SK-N-MC (cell line): ENCODE data around the gene CYP3A4.
"Not testable (repeated sequence)": the region's sequence is repeated elsewhere in the genome, so short reads cannot be mapped to it uniquely, and the experiment has no call there.

ENCODE experiments used
- DNase-seq: peaks from one replicate; pipeline ENCODE4 v3.0.0-alpha.2; 2011; ENCODE audit warnings: low read depth, low spot score
- H3K27ac ChIP-seq: fragments of 200-600 bp; sonication (generic); 2 replicates; pipeline ENCODE4 v1.5.1; 2016; ENCODE audit warnings: mixed run types
- H3K36me3 ChIP-seq: fragments of 200-600 bp; sonication (generic); 2 replicates; pipeline ENCODE4 v1.6.1; 2017; ENCODE audit warnings: antibody characterized with exemption, low read length, mixed read lengths; ENCODE audit not compliant: insufficient read depth
- H3K4me3 ChIP-seq: fragments of 200-600 bp; sonication (generic); 2 replicates; pipeline ENCODE4 v1.5.1; 2016
- H3K9ac ChIP-seq: fragments of 200-600 bp; sonication (generic); 2 replicates; pipeline ENCODE4 v1.8.0; 2017; ENCODE audit warnings: mixed run types, mixed read lengths; ENCODE audit not compliant: insufficient read length
- H3K9me3 ChIP-seq: fragments of 200-600 bp; sonication (generic); 2 replicates; pipeline ENCODE4 v1.6.1; 2017; ENCODE audit warnings: low read depth, mild to moderate bottlenecking, antibody characterized with exemption, low read length, moderate library complexity, mixed read lengths
- EZH2 ChIP-seq: fragments of 200-600 bp; sonication (generic); IDR thresholded peaks from one replicate; pipeline ENCODE4 v1.6.1; 2017; ENCODE audit warnings: antibody characterized with exemption
- FOXP2 ChIP-seq: optimal IDR thresholded peaks from 2 replicates; pipeline ENCODE3; 2011; ENCODE audit warnings: mild to moderate bottlenecking, moderate library complexity; ENCODE audit not compliant: insufficient read depth; ENCODE audit errors: extremely low read length, control extremely low read depth
- POLR2AphosphoS5 ChIP-seq: IDR thresholded peaks from 2 replicates; pipeline ENCODE4 v1.6.1; 2012; ENCODE audit warnings: mild to moderate bottlenecking, low read depth, low read length, borderline replicate concordance

CYP3A4 gene

GRCh38 chr7:99788554-99788953 lies 4.6 kb upstream of the CYP3A4 start:
- H3K27ac ChIP-seq: no peak overlapping the region

GRCh38 chr7:99786726-99787335 lies 2.8 kb upstream of the CYP3A4 start:
- TF ChIP-seq FOXP2: no peak
- no peak for TF ChIP-seq EZH2
- no peak for TF ChIP-seq POLR2AphosphoS5
- Histone ChIP-seq H3K9me3 (no peaks in the 10 kb centered on the region), H3K4me3 (no peak overlapping the region), H3K9ac (no peak overlapping the region), H3K36me3 (no peaks in the 10 kb centered on the region), H3K27ac (no peak overlapping the region)
- DNase-seq: no peak

More at GRCh38 chr7:99788554-99788953, 4.6 kb upstream of the CYP3A4 start:
- no peaks in the 10 kb centered on the region for H3K9me3 ChIP-seq
- no peak for TF ChIP-seq POLR2AphosphoS5
- no peak for TF ChIP-seq EZH2
- no peak for TF ChIP-seq FOXP2
- no peak overlapping the region for H3K4me3 ChIP-seq
- no peak for DNase-seq
- no peaks in the 10 kb centered on the region for H3K36me3 ChIP-seq
- no peak overlapping the region for H3K9ac ChIP-seq

GRCh38 chr7:99785654-99786053 lies 1.7 kb upstream of the CYP3A4 start:
- not testable (repeated sequence) for H3K4me3 ChIP-seq, H3K36me3 ChIP-seq, DNase-seq, H3K27ac ChIP-seq, H3K9me3 ChIP-seq, H3K9ac ChIP-seq

GRCh38 chr7:99782012-99782953 lies 1.7 kb downstream of the CYP3A4 start:
- Histone ChIP-seq H3K4me3 (no peak overlapping the region), H3K36me3 (no peaks in the 10 kb centered on the region), H3K9me3 (no peaks in the 10 kb centered on the region), H3K27ac (no peak overlapping the region), H3K9ac (no peak overlapping the region)
- no peak for TF ChIP-seq FOXP2
- no peak for TF ChIP-seq POLR2AphosphoS5
- no peak for TF ChIP-seq EZH2
- DNase-seq: no peak

- no peak for DNase-seq
- Histone ChIP-seq H3K36me3 (no peaks in the 10 kb centered on the region), H3K9me3 (no peaks in the 10 kb centered on the region), H3K27ac (no peak overlapping the region), H3K9ac (no peak overlapping the region), H3K4me3 (no peak overlapping the region)
- TF ChIP-seq FOXP2 (no peak), EZH2 (no peak), POLR2AphosphoS5 (no peak)
These were observed 3.4 kb downstream of the CYP3A4 start for GRCh38 chr7:99780588-99780987.

DNA sequence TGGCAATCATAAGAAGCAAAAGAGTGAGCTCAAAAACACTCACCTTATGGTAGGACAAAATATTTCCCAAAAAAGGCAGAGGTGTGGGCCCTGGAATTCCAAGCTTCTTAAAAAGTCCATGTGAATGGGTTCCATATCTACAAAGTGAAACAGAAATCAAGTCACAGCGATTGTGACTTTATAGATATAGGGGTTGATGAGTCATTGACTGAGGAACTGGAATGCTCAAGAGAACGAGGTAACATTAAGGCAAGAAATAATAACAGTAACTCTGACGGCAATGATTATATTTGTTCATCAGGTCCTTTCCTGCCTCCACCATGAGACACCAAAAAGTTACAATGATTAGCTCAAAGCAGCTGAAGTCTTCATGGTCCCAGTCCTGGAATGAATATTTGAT lies 4.0 kb downstream of the CYP3A4 start:
- TF ChIP-seq FOXP2 (no peak), EZH2 (no peak), POLR2AphosphoS5 (no peak)
- H3K27ac ChIP-seq: no peak overlapping the region
- no peak for DNase-seq
- no peak overlapping the region for H3K4me3 ChIP-seq
- H3K9me3 ChIP-seq: no peaks in the 10 kb centered on the region
- H3K36me3 ChIP-seq: no peaks in the 10 kb centered on the region
- H3K9ac ChIP-seq: no peak overlapping the region

DNA sequence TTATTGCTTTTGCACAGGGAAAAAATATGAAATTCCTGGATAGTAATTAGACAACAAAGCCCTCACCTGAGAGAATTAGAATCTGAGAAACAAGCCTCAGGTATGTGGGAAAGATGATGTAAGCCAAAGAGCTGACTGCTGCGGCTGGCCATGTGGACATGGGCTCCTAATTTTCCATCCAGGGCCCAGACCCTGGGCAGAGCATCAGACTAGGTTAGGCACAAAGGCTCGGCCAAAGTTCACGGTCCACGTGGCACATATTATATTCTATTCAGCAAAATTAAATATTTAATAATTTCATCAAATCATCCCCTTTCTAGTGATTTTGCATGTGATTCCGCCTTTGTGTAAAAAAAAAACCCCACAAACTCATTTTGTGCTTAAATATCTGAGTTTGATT lies 5.1 kb downstream of the CYP3A4 start:
- no peak for TF ChIP-seq EZH2
- TF ChIP-seq POLR2AphosphoS5: no peak
- no peak for TF ChIP-seq FOXP2
- Histone ChIP-seq H3K9me3 (no peaks in the 10 kb centered on the region), H3K36me3 (no peaks in the 10 kb centered on the region), H3K27ac (no peak overlapping the region), H3K4me3 (no peak overlapping the region), H3K9ac (no peak overlapping the region)
- no peak for DNase-seq

DNA sequence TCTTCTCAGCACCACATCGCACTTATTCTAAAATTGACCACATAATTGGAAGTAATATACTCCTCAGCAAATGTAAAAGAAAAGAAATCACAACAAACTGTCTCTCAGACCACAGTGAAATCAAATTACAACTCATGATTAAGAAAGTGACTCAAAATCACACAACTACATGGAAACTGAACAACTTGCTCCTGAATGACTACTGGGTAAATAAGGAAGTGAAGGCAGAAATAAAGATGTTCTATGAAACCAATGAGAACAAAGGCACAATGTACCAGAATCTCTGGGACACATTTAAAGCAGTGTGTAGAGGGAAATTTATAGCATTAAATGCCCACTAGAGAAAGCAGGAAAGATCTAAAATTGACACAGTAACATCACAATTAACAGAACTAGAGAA lies 10.6 kb downstream of the CYP3A4 start:
- not testable (repeated sequence) for H3K9ac ChIP-seq, DNase-seq, H3K4me3 ChIP-seq, H3K9me3 ChIP-seq, H3K27ac ChIP-seq, H3K36me3 ChIP-seq

DNA sequence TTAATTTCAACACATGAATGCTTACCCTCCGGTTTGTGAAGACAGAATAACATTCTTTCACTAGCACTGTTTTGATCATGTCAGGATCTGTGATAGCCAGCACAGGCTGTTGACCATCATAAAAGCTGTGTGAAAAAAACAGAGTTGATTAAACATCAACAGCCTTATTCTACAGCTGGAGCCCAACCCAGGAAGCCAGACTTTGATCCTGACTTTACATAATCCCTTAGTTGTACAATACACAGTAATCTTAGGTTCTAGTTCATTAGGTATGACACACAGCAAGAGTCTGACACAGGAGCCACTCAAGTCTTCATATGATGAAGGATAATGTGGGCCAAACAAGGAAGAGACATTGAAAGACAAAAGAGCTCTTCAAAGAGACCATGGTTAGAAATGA lies 11.4 kb downstream of the CYP3A4 start:
- Histone ChIP-seq H3K27ac (no peak overlapping the region), H3K9ac (no peak overlapping the region), H3K36me3 (no peaks in the 10 kb centered on the region), H3K9me3 (no peaks in the 10 kb centered on the region), H3K4me3 (no peak overlapping the region)
- TF ChIP-seq FOXP2: no peak
- no peak for TF ChIP-seq EZH2
- TF ChIP-seq POLR2AphosphoS5: no peak
- no peak for DNase-seq

- not testable (repeated sequence) for H3K9ac ChIP-seq, H3K9me3 ChIP-seq, H3K36me3 ChIP-seq, DNase-seq, H3K4me3 ChIP-seq, H3K27ac ChIP-seq
These were observed 14.5 kb downstream of the CYP3A4 start for GRCh38 chr7:99769494-99769893.
